Left renal cortex interstitium (tissue), 4 donors: Measurements from ENCODE around the gene C1QTNF2. TPM values are rescaled to one million over a fixed set of nuclear protein-coding genes. Genes with fewer than 3 reads are reported as not detected.
A peak's percentile ranks its signal among the peaks of the same experiment; 100 is the strongest.
"Not testable (repeated sequence)": the region's sequence is repeated elsewhere in the genome, so short reads cannot be mapped to it uniquely, and the experiment has no call there.

Experiments
- DNase-seq, 4 donors: peaks; one replicate each; pipeline ENCODE4 v3.0.0-alpha.2; 2013; ENCODE audit warnings: low read depth in 4 of 4, low spot score in 2 of 4, missing footprints in 1 of 4
- polyA plus RNA-seq, 4 donors: library from polyadenylated mRNA; unstranded; fragments of 120-200 nt; gene quantifications; one replicate each; pipeline ENCODE4 v1.2.1, GENCODE V29; 2013; ENCODE audit not compliant: insufficient read length in 4 of 4

The C1QTNF2 gene
- polyA plus RNA-seq, 4 donors = 0.90 to 2.4 (median 1.6) TPM

GRCh38 chr5:160348080-160348479, 22.3 kb downstream of the C1QTNF2 start:
- no peak for DNase-seq

GRCh38 chr5:160347448-160347847, 23.0 kb downstream of the C1QTNF2 start:
- DNase-seq = no peak

- DNase-seq = no peak
Observed at GRCh38 chr5:160342413-160342941, 27.9 kb downstream of the C1QTNF2 start.

- no peak for DNase-seq
Observed at GRCh38 chr5:160341309-160341870, 29.0 kb downstream of the C1QTNF2 start.

- not testable (repeated sequence) for DNase-seq
Observed at GRCh38 chr5:160340513-160340912, 29.9 kb downstream of the C1QTNF2 start.

- no peak for DNase-seq
Observed at GRCh38 chr5:160339406-160340130, 30.9 kb downstream of the C1QTNF2 start.

- DNase-seq = not testable (repeated sequence)
Observed at GRCh38 chr5:160334716-160335115, 35.7 kb downstream of the C1QTNF2 start.

GRCh38 chr5:160333721-160334120, 36.7 kb downstream of the C1QTNF2 start:
- no peak for DNase-seq

GRCh38 chr5:160330212-160330611, 40.2 kb downstream of the C1QTNF2 start:
- no peak for DNase-seq

GRCh38 chr5:160327818-160328217, 42.6 kb downstream of the C1QTNF2 start:
- DNase-seq = no peak

GRCh38 chr5:160326981-160327380, 43.4 kb downstream of the C1QTNF2 start:
- DNase-seq = no peak

GRCh38 chr5:160325716-160326115, 44.7 kb downstream of the C1QTNF2 start:
- no peak for DNase-seq

- DNase-seq = no peak
Observed at GRCh38 chr5:160324886-160325285, 45.5 kb downstream of the C1QTNF2 start.

- DNase-seq = no peak
Observed at GRCh38 chr5:160318409-160318808, 52.0 kb downstream of the C1QTNF2 start.

- DNase-seq = no peak
Observed at GRCh38 chr5:160317434-160317833, 53.0 kb downstream of the C1QTNF2 start.

- no peak for DNase-seq
Observed at GRCh38 chr5:160315968-160316367, 54.5 kb downstream of the C1QTNF2 start.

GRCh38 chr5:160312960-160313727, 57.3 kb downstream of the C1QTNF2 start:
- DNase-seq = no peak

- peak; percentile 61 to 74 (median 68) for DNase-seq
Observed at GRCh38 chr5:160312134-160312959, 58.1 kb downstream of the C1QTNF2 start, which contains the start of gene CCNJL. Gene CCNJL, minus strand, starts transcription at chr5:160312564. Its CDS starts 641 bp downstream, at chr5:160311923.

- DNase-seq = no peak
Observed at GRCh38 chr5:160311491-160312133, 58.8 kb downstream of the C1QTNF2 start.
